GM23248 (cell line): ENCODE measurements around the gene GALNS. TPM values are rescaled to one million over a fixed set of nuclear protein-coding genes. Genes with fewer than 3 reads are reported as not detected.

Experiments
- DNase-seq: peaks from one replicate; pipeline ENCODE4 v3.0.0-alpha.2; 2015
- H2AFZ ChIP-seq: fragments of 200-600 bp; sonication (generic); 2 replicates; pipeline ENCODE4 v1.6.1; 2016; ENCODE audit warnings: antibody characterized with exemption
- H3F3A ChIP-seq: fragments of 200-600 bp; sonication (generic); 2 replicates; pipeline ENCODE4 v1.6.1; 2016; ENCODE audit warnings: mild to moderate bottlenecking, antibody characterized with exemption, mixed run types; ENCODE audit not compliant: insufficient read depth
- H3K27ac ChIP-seq: fragments of 200-600 bp; sonication (generic); 2 replicates; pipeline ENCODE4 v1.5.1; 2016; ENCODE audit warnings: mild to moderate bottlenecking
- H3K27me3 ChIP-seq: fragments of 200-600 bp; sonication (generic); replicated peaks from 2 replicates; pipeline ENCODE4 v1.6.1; 2016; ENCODE audit warnings: mild to moderate bottlenecking; ENCODE audit not compliant: insufficient read depth
- H3K36me3 ChIP-seq: fragments of 200-600 bp; sonication (generic); 2 replicates; pipeline ENCODE4 v1.6.1; 2016; ENCODE audit warnings: low read depth, mild to moderate bottlenecking
- H3K4me1 ChIP-seq: fragments of 200-600 bp; sonication (generic); 2 replicates; pipeline ENCODE4 v1.6.1; 2016; ENCODE audit warnings: mild to moderate bottlenecking; ENCODE audit not compliant: insufficient read depth
- H3K4me2 ChIP-seq: fragments of 200-600 bp; sonication (generic); one replicate; pipeline ENCODE4 v1.6.1; 2016; ENCODE audit warnings: mild to moderate bottlenecking; ENCODE audit not compliant: unreplicated experiment
- H3K4me3 ChIP-seq: fragments of 200-600 bp; sonication (generic); 2 replicates; pipeline ENCODE4 v1.5.1; 2016; ENCODE audit warnings: mild to moderate bottlenecking
- H3K79me2 ChIP-seq: fragments of 200-600 bp; sonication (generic); 2 replicates; pipeline ENCODE4 v1.6.1; 2016; ENCODE audit warnings: mild to moderate bottlenecking; ENCODE audit not compliant: insufficient read depth
- H3K9ac ChIP-seq: fragments of 200-600 bp; sonication (generic); 2 replicates; pipeline ENCODE4 v1.6.1; 2016; ENCODE audit warnings: mild to moderate bottlenecking
- H3K9me2 ChIP-seq: fragments of 200-600 bp; sonication (generic); 2 replicates; pipeline ENCODE4 v1.6.1; 2016; ENCODE audit warnings: mixed run types, mild to moderate bottlenecking, moderate library complexity; ENCODE audit not compliant: insufficient read depth
- H3K9me3 ChIP-seq: fragments of 200-600 bp; sonication (generic); one replicate; pipeline ENCODE4 v1.6.1; 2017; ENCODE audit warnings: low read depth
- H4K20me1 ChIP-seq: fragments of 200-600 bp; sonication (generic); 2 replicates; pipeline ENCODE4 v1.6.0; 2016; ENCODE audit not compliant: insufficient read depth
- EZH2 ChIP-seq: fragments of 200-600 bp; sonication (generic); IDR thresholded peaks from 2 replicates; pipeline ENCODE4 v1.6.1; 2018; ENCODE audit warnings: antibody characterized with exemption, mild to moderate bottlenecking; ENCODE audit not compliant: insufficient read depth, poor library complexity, severe bottlenecking
- EZH2phosphoT487 ChIP-seq: fragments of 200-600 bp; sonication (generic); IDR thresholded peaks from 2 replicates; pipeline ENCODE4 v1.6.1; 2018; ENCODE audit warnings: antibody characterized with exemption, moderate library complexity, mild to moderate bottlenecking, low read depth; ENCODE audit not compliant: insufficient read depth
- WGBS, 2 experiments: methylation state at CpG; one replicate each; pipeline ENCODE4 v1.1.6; 2015 to 2017; ENCODE audit warnings: low lambda C conversion rate in 2 of 2, low coverage in 1 of 2; ENCODE audit errors: missing lambda C conversion rate in 2 of 2; 5-methylcytosine and 5-hydroxymethylcytosine counted together
- in situ Hi-C: fragments of 300-500 bp; cut with MboI; formaldehyde crosslinking; loops from 2 replicates; pipeline ENCODE4 v1.15.0; 2020
- polyA plus RNA-seq: library from polyadenylated mRNA; unstranded; fragments of >200 nt; fragmentation: Nextera tagmentation; extraction: Ambion mirVana; gene quantifications from 2 replicates; pipeline ENCODE4 v1.2.1, GENCODE V29; 2016
- total RNA-seq: library from RNA; depleted of rRNA; stranded (reverse); fragments of >200 nt; shearing (Covaris generic); gene quantifications from 2 replicates; pipeline ENCODE4 v1.2.3, GENCODE V29; 2014

The GALNS gene
- total and polyA plus RNA-seq, 2 experiments from 2014 or later: 24.0 to 39.0 TPM

- Histone ChIP-seq H3K4me1 (no peaks in the 10 kb centered on the region), H3K27me3 (no peaks in the 10 kb centered on the region), H3K9ac (no peak overlapping the region), H3K79me2 (no peaks in the 10 kb centered on the region), H4K20me1 (no peaks in the 10 kb centered on the region), H3K36me3 (no peaks in the 10 kb centered on the region), H3K27ac (no peak overlapping the region), H3F3A (no peaks in the 10 kb centered on the region), H3K4me2 (no peak overlapping the region), H3K9me2 (no peaks in the 10 kb centered on the region), H2AFZ (no peak overlapping the region), H3K4me3 (no peak overlapping the region), H3K9me3 (no peaks in the 10 kb centered on the region)
- 83 to 91% methylated on average over 12 to 13 of the region's 14 CpGs for WGBS, 2 experiments
- DNase-seq: no peak
- TF ChIP-seq EZH2: no peak
- no peak for TF ChIP-seq EZH2phosphoT487
- in situ Hi-C loops: no loop called here
These were observed 46.5 kb upstream of the GALNS start for GRCh38 chr16:88903267-88903666.

GRCh38 chr16:88902744-88903143 is 46.0 kb upstream of the GALNS start:
- Histone ChIP-seq H3K27me3 (no peaks in the 10 kb centered on the region), H3K79me2 (no peaks in the 10 kb centered on the region), H3K4me2 (no peak overlapping the region), H3K36me3 (no peaks in the 10 kb centered on the region), H2AFZ (no peak overlapping the region), H3F3A (no peaks in the 10 kb centered on the region), H3K9ac (no peak overlapping the region), H3K4me3 (no peak overlapping the region), H3K4me1 (no peaks in the 10 kb centered on the region), H4K20me1 (no peaks in the 10 kb centered on the region), H3K9me2 (no peaks in the 10 kb centered on the region), H3K27ac (no peak overlapping the region), H3K9me3 (no peaks in the 10 kb centered on the region)
- in situ Hi-C loops: no loop called here
- no peak for TF ChIP-seq EZH2phosphoT487
- no peak for TF ChIP-seq EZH2
- DNase-seq: no peak
- 64 to 73% methylated on average over 13 to 15 of the region's 16 CpGs for WGBS, 2 experiments

GRCh38 chr16:88901718-88902337 is 45.1 kb upstream of the GALNS start:
- Histone ChIP-seq H3K79me2 (no peaks in the 10 kb centered on the region), H4K20me1 (no peaks in the 10 kb centered on the region), H3K27me3 (no peaks in the 10 kb centered on the region), H3F3A (no peaks in the 10 kb centered on the region), H3K4me2 (no peak overlapping the region), H3K36me3 (no peaks in the 10 kb centered on the region), H3K9me3 (no peaks in the 10 kb centered on the region), H3K27ac (no peak overlapping the region), H3K4me1 (no peaks in the 10 kb centered on the region), H2AFZ (no peak overlapping the region), H3K9me2 (no peaks in the 10 kb centered on the region), H3K4me3 (no peak overlapping the region), H3K9ac (no peak overlapping the region)
- WGBS, 2 experiments: 84 to 86% methylated on average over 24 to 26 of the region's 26 CpGs
- in situ Hi-C loops: no loop called here
- no peak for DNase-seq
- TF ChIP-seq EZH2 (no peak), EZH2phosphoT487 (no peak)

- H4K20me1 ChIP-seq: no peaks in the 10 kb centered on the region
- H3K27me3 ChIP-seq: no peaks in the 10 kb centered on the region
- no peaks in the 10 kb centered on the region for H3K4me1 ChIP-seq
- WGBS, 2 experiments: 41 to 59% methylated on average over 11 to 12 of the region's 12 CpGs
- no peaks in the 10 kb centered on the region for H3K79me2 ChIP-seq
- no peak overlapping the region for H3K9ac ChIP-seq
- TF ChIP-seq EZH2 (no peak), EZH2phosphoT487 (no peak)
- no peak overlapping the region for H2AFZ ChIP-seq
- no peaks in the 10 kb centered on the region for H3F3A ChIP-seq
- H3K4me3 ChIP-seq: no peak overlapping the region
- in situ Hi-C loops: no loop called here
- H3K9me3 ChIP-seq: no peaks in the 10 kb centered on the region
- H3K27ac ChIP-seq: no peak overlapping the region
- H3K4me2 ChIP-seq: no peak overlapping the region
- H3K36me3 ChIP-seq: no peaks in the 10 kb centered on the region
- no peaks in the 10 kb centered on the region for H3K9me2 ChIP-seq
- no peak for DNase-seq
These were observed 43.9 kb upstream of the GALNS start for GRCh38 chr16:88900662-88901052.
